ENCODE results near the gene LY6G5B.

Gene LY6G5B

DNA sequence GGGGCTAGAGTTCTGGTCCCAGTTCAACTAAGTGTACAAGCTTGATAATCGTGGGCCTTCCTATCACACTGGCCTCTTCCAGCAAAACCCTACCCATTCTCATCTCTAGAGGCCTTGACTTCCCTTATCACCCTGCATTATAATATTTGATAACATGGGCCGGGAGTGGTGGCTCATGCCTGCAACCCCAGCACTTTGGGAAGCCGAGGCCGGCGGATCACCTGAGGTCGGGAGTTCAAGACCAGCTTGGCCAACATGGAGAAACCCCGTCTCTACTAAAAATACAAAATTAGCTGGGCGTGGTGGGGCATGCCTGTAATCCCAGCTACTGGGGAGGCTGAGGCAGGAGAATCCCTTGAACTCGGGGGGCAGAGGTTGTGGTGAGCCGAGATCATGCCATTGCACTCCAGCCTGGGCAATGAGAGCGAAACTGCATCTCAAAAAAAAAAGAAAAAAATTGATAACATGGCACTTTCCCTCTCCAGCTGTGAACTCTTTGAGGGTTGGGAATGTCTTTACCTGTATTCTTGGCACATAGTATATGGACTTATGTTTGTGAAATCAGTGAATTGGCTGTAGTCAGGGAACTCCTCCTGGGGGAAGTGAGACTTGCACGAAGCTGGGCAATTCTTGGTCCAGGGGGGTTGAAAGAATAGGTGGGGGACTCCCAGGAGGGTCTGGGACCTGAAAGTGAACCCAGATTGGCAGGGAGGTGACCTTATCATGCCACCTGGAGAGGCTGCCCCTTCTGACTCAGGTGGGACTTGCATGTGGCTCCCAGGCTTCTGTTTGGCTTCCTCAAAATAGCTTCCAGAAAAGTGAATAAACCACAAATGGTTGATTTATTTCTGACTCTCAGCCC, 8.3 kb upstream of the LY6G5B start:
- H4K20me1 ChIP-seq (ENCODE audit: insufficient read depth, low read length), result peaks cover 13% of the 10 kb centered on the region
- peaks cover 65% of the 10 kb centered on the region for H3K36me3 ChIP-seq (ENCODE audit: insufficient read depth, low read length)
- no peak for TF ChIP-seq EZH2 (IDR thresholded peaks at IDR 0.05; ENCODE audit: borderline replicate concordance, low read depth, low read length, severe bottlenecking)
- no peak for TF ChIP-seq CTCF (IDR thresholded peaks at IDR 0.05; ENCODE audit: borderline replicate concordance, extremely low read depth, low read length, poor library complexity, severe bottlenecking)
- H3K9me3 ChIP-seq (ENCODE audit: insufficient read depth, low read length, severe bottlenecking), result no peaks in the 10 kb centered on the region
- peaks cover 89% of the 10 kb centered on the region for H3K79me2 ChIP-seq (ENCODE audit: insufficient read depth, low read length)
- H2AFZ ChIP-seq (ENCODE audit: low read depth, low read length), result peak overlapping the region; percentile 68; the same call in 1 of the 2 replicates
- peak overlapping the region; percentile 72 to 96 for H3K4me3 ChIP-seq (ENCODE audit: low read depth in 1 of 2, low read length in 2 of 2)
- H3K4me1 ChIP-seq (ENCODE audit: insufficient read depth, low read length), result peaks cover 71% of the 10 kb centered on the region
- ATAC-seq (ENCODE audit: insufficient read depth, low read depth) (no peak), DNase-seq (no peak)
- no peaks in the 10 kb centered on the region for H3K27me3 ChIP-seq (ENCODE audit: insufficient read depth, low read length, poor library complexity)
- H3K9ac ChIP-seq (ENCODE audit: low read depth, low read length), result peak overlapping the region; percentile 91
- peak overlapping the region; percentile 87 for H3K27ac ChIP-seq (ENCODE audit: low read length)
- peak overlapping the region; percentile 96 for H3K4me2 ChIP-seq (ENCODE audit: insufficient read depth, low read length)

- Histone ChIP-seq H4K20me1 (ENCODE audit: insufficient read depth, low read length) (peaks cover 13% of the 10 kb centered on the region), H3K27ac (ENCODE audit: low read length) (0 out of 2 replicates have a peak overlapping the region, but pooled peaks have one; percentile 9), H2AFZ (ENCODE audit: low read depth, low read length) (no peak overlapping the region), H3K36me3 (ENCODE audit: insufficient read depth, low read length) (peaks cover 66% of the 10 kb centered on the region), H3K79me2 (ENCODE audit: insufficient read depth, low read length) (peaks cover 93% of the 10 kb centered on the region), H3K9me3 (ENCODE audit: insufficient read depth, low read length, severe bottlenecking) (no peaks in the 10 kb centered on the region), H3K27me3 (ENCODE audit: insufficient read depth, low read length, poor library complexity) (no peaks in the 10 kb centered on the region), H3K4me1 (ENCODE audit: insufficient read depth, low read length) (peaks cover 77% of the 10 kb centered on the region), H3K4me3 (ENCODE audit: low read depth in 1 of 2, low read length in 2 of 2) (peak overlapping the region in 1 of 2 experiments; percentile 7; a peak in 1 of 4 replicates), H3K9ac (ENCODE audit: low read depth, low read length) (peak overlapping the region; percentile 29), H3K4me2 (ENCODE audit: insufficient read depth, low read length) (peak overlapping the region; percentile 96)
- DNase-seq, result no peak
- TF ChIP-seq CTCF (IDR thresholded peaks at IDR 0.05; ENCODE audit: borderline replicate concordance, extremely low read depth, low read length, poor library complexity, severe bottlenecking) (no peak), EZH2 (IDR thresholded peaks at IDR 0.05; ENCODE audit: borderline replicate concordance, low read depth, low read length, severe bottlenecking) (no peak)
- no peak for ATAC-seq (ENCODE audit: insufficient read depth, low read depth)
Observed at GRCh38 chr6:31662124-31662723, 7.6 kb upstream of the LY6G5B start.

DNA sequence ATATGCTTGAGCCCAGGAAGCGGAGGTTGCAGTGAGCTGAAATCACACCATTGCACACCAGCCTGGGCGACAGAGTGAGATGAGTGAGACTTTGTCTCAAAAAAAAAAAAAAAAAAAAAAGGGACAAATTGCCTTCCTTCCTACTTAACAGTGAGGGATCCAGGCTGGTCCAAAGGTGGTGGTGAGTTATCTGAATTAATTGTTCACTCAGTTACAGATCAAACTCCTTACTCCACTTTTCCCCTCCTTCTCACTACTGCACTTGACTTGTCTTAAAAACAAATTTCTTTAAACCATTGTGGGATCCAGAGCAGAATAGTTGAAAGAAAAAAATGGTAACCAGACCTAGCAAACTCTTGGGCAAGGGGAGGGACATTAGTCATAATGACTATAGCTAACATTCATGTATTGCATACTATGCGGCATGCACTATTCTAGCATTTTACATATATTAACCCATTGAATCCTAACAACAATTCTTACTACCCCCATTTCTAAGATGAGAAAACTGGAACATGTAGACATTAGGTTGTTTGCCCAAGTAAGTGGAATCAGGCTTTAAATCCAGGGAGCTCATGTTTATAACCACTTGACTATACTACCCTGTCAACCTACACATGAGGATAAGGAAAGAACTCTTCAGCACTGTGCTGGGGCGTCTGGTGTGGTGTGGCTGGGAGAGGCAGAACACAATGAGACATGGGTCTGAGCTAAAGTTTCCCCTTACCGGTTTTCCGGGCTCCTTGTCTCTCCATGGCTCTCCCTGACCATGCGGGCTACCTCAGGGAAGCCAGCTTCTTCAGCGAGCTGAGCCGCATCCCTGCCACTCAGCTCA, 6.4 kb upstream of the LY6G5B start:
- Histone ChIP-seq H3K4me2 (ENCODE audit: insufficient read depth, low read length) (peak overlapping the region; percentile 92), H3K27ac (ENCODE audit: low read length) (peak overlapping the region; percentile 96), H4K20me1 (ENCODE audit: insufficient read depth, low read length) (peaks cover 18% of the 10 kb centered on the region), H3K9me3 (ENCODE audit: insufficient read depth, low read length, severe bottlenecking) (no peaks in the 10 kb centered on the region), H3K79me2 (ENCODE audit: insufficient read depth, low read length) (peaks cover 93% of the 10 kb centered on the region), H2AFZ (ENCODE audit: low read depth, low read length) (no peak overlapping the region), H3K4me1 (ENCODE audit: insufficient read depth, low read length) (peaks cover 77% of the 10 kb centered on the region), H3K36me3 (ENCODE audit: insufficient read depth, low read length) (peaks cover 67% of the 10 kb centered on the region), H3K4me3 (ENCODE audit: low read depth in 1 of 2, low read length in 2 of 2) (peak overlapping the region; percentile 64 to 88; a peak in 3 of 4 replicates), H3K27me3 (ENCODE audit: insufficient read depth, low read length, poor library complexity) (no peaks in the 10 kb centered on the region), H3K9ac (ENCODE audit: low read depth, low read length) (peak overlapping the region; percentile 85)
- no peak for DNase-seq
- TF ChIP-seq EZH2 (IDR thresholded peaks at IDR 0.05; ENCODE audit: borderline replicate concordance, low read depth, low read length, severe bottlenecking), result no peak
- TF ChIP-seq CTCF (IDR thresholded peaks at IDR 0.05; ENCODE audit: borderline replicate concordance, extremely low read depth, low read length, poor library complexity, severe bottlenecking), result no peak
- ATAC-seq (ENCODE audit: insufficient read depth, low read depth), result no peak

All from DND-41 (cell line).